Activated CD4-positive, CD25-positive, alpha-beta regulatory T cell treated with anti-CD3 and anti-CD28 coated beads, Interleukin-2, amount 50 U/mL, for 16 hours (primary cell): ENCODE measurements around the gene CBLB.
"Not testable (repeated sequence)": the region's sequence is repeated elsewhere in the genome, so short reads cannot be mapped to it uniquely, and the experiment has no call there.

Experiments used
- DNase-seq: peaks from one replicate; pipeline ENCODE4 v3.0.0-alpha.2; 2020; ENCODE audit warnings: low read depth, low spot score

CBLB gene

DNA sequence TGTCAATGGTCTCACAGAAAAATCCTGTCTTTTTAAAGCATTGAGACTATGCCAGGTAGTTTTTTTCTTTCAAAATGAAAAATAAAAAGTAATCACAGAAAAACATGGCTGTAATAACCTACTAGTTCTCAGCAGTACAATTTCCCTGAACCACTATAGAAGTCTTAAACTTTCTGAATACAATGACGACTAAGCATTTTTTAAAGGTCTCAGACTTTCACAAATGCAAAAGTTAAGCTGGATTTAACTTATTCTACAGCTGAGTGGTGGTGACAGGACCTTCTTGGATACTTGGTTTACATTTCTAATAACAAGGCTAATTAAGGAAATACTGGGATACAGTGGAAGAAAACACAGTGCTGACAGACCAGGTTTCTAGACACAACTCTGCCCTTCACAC, 81.8 kb downstream of the CBLB start:
- no peak for DNase-seq

GRCh38 chr3:105786241-105786640, 82.6 kb downstream of the CBLB start:
- DNase-seq = no peak

DNA sequence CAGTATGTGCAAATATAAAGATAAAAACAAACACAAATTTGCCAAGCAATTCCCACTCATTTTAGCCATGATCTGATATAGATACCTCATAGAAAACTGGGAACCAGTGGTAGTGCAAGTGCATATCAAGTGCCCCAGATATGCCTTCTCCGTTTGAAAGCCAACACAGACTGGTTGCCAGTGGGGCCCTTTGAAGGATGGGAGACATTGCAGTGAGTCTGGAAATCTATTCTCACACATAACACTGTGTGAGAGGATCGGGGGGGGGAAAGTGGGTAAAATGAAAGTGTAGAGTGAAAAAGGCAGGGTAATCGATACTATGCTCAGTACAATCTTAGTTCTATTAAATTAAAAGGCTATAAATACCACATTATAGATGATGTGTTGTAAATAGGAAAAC, 83.0 kb downstream of the CBLB start:
- no peak for DNase-seq

GRCh38 chr3:105783631-105784030, 85.2 kb downstream of the CBLB start:
- no peak for DNase-seq

- DNase-seq = no peak
Observed at GRCh38 chr3:105781871-105782270, 86.9 kb downstream of the CBLB start.

GRCh38 chr3:105780107-105780506, 88.7 kb downstream of the CBLB start:
- DNase-seq = no peak

GRCh38 chr3:105775368-105775767, 93.4 kb downstream of the CBLB start:
- no peak for DNase-seq

DNA sequence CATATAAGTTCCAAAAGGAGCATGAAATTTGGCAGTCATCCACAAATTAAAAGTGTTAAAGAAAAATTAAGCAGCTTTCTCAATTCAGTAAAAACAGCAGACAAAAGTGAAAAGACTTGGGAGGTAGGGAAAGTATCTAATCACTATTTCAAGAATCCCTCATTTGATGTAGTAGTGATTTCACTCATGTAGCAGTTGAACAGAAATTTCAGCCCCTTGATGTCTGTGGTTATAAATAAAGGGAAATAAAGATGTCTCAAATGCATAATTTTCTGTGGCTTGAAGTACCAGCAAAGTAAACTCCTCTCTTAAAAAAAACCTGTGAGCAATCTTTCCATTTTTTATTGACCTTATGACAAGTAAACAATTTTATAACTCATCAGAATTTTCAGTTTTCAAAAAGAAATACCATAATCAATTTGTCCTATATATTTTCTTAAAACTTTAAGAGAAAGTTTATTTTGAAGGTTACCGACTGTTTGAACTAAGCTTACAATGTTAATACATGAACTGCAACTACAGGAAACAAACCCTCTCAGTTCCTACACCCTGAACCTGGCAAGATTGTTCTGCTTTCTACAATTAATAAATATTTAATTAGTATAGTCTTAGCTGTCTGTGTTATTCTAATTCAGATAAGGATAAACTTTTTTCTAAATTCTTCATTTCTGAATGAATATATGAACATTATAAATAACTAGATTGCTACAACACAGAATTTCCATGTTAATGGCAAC, 94.2 kb downstream of the CBLB start:
- DNase-seq = no peak

GRCh38 chr3:105773291-105773690, 95.5 kb downstream of the CBLB start:
- no peak for DNase-seq

- DNase-seq = no peak
Observed at GRCh38 chr3:105772635-105773034, 96.2 kb downstream of the CBLB start.

DNA sequence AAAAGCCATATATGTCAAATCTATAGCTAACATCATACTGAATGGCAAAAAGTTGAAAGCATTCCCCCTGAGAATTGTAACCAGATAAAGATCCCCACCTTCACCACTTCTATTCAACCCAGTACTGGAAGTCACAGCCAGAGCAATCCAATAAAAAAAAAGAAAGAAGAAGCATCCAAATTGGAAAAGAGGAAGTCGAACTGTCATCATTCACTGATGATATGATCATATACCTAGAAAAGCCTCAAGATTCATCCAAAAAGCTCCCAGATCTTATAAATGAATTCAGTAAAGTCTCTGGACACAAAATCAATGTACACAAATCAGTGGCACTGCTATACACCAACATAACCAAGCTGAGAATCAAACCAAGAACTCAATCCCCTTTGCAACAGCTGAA, 97.4 kb downstream of the CBLB start:
- no peak for DNase-seq

DNA sequence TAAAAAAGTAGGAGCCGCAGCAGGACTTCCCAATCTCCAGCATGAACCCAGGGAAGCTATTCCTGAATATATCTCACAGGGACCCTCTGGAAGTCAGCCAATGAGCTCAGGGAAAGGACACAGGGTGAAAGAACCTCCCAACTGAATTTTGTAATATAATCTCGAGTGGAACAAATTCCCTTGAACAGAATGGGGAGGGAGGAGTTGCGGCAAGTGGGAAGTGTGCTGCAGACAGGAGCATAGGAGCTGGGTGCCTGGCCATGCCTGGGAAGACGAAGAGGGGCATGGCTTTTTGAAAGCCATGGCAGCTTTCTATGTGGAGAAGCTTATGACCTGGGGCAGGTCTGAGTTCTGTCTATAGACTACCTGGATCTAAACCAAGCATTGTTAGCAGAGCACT, 98.4 kb downstream of the CBLB start:
- no peak for DNase-seq

- DNase-seq = no peak
Observed at GRCh38 chr3:105767776-105768175, 101.0 kb downstream of the CBLB start.

DNA sequence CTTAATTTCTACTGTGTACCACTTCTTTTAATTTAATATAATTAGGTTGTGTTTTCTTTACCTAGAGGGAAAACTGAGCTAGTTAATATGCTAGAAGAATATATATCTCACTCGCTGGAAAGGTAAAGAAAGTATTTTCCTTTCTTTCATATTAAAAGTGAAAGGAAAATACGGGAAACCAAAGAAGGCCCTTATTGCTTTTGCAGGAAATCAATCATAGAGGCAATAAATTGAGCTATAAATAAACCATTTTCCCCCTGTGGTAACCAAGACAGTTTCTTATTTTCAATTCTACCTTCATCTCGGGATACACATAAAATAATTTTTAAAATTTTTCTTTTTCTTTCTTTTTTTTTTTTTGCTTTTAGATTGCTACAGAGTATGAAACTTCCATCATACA, 101.6 kb downstream of the CBLB start:
- no peak for DNase-seq

DNA sequence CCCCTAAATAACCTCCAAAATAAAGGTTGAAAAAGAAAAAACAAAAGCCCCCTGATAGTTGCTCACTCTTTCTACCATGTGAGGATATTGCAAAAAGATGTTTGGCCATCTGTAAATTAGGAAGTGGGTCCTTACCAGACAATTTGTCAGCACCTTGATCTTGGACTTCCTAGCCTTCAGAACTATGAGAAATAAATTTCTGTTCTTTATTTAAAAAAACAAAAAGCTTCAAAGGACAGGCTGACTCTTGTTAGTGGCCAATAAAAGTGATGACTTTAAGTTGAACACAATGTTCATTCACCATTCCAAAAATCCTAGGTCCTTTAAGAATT, 103.5 kb downstream of the CBLB start:
- no peak for DNase-seq

- DNase-seq = no peak
Observed at GRCh38 chr3:105764378-105765307, 104.2 kb downstream of the CBLB start.

GRCh38 chr3:105763659-105764036, 105.2 kb downstream of the CBLB start:
- no peak for DNase-seq

DNA sequence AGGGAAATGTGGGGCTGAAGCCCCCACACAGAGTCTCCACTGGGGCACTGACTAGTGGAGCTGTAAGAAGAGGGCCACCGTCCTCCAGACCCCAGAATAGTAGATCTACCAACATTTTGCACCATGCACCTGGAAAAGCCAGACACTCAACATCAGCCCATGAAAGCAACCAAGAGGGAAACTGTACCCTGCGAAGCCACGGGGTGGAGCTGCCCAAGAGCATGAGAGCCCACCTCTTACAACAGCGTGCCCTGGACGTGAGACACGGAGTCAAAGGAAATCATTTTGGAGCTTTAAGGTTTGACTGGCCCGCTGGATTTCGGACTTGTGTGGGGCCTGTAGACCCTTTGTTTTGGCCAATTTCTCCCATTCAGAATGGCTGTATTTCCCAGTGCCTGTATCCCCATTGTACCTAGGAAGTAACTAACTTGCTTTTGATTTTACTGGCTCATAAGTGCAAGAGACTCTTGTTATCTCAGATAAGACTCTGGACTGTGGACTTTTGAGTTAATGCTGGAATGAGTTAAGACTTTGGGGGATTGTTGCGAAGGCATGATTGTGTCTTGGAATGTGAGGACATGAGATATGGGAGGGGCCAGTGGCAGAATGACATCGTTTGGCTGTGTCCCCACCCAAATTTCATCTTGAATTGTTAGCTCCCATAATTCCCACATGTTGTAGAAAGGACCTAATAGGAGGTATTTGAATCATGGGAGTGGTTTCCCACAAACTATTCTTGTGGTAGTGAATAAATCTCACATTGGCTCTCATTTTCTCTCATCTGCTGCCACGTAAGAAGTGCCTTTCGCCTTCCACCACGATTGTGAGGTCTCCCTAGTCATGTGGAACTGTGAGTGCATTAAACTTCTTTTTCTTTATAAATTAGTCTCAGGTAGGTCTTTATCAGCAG, 105.8 kb downstream of the CBLB start:
- no peak for DNase-seq

GRCh38 chr3:105762214-105762613, 106.6 kb downstream of the CBLB start:
- DNase-seq = not testable (repeated sequence)

DNA sequence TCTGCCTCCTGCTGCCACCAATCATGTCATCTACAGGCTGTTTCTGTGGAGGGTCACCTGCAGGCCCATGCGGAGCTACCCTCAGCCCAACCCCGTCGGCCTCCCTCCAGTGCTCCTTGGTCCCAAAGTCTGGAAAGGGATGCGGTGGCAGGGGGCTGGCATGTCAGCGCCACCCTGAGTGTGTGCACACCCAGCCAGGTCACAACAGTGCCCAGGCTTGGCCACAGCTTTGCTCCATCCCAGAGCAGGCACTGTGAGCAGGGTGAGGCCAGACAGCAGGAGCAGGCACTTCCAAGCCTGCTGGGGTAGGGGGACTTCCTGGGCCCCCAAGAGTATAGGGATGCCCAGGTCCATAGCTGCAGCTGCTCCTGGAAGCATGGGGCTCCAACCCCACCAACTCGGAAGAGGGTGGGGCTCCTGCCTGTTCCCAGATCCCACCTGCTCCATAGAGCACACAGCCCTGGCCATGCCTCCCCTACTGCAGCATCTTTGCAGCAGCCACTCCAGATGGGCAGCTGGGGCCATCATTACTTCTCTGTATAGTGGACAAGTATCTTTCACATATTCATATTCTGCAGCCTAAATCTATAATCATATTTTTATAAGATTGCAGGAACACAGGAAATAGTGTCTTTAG, 109.3 kb downstream of the CBLB start:
- no peak for DNase-seq

- no peak for DNase-seq
Observed at GRCh38 chr3:105758451-105758850, 110.4 kb downstream of the CBLB start.
